OCI-LY1 (cell line): ENCODE results near the gene LSS.

Experiments used
- H2AFZ ChIP-seq: fragments of 200-600 bp; sonication (generic), shearing (Covaris generic); 2 replicates; pipeline ENCODE4 v1.6.0; 2014; ENCODE audit warnings: antibody characterized with exemption, mild to moderate bottlenecking, low read length
- H3F3A ChIP-seq: fragments of 200-600 bp; sonication (generic), shearing (Covaris generic); 2 replicates; pipeline ENCODE4 v1.6.0; 2014; ENCODE audit warnings: mild to moderate bottlenecking, antibody characterized with exemption, low read length, moderate library complexity; ENCODE audit not compliant: insufficient read depth
- H3K27ac ChIP-seq: fragments of 200-600 bp; sonication (generic); 2 replicates; pipeline ENCODE4 v1.5.1; 2014; ENCODE audit warnings: low read length, mixed run types, mild to moderate bottlenecking, low read depth; ENCODE audit not compliant: poor library complexity, severe bottlenecking
- H3K27me3 ChIP-seq: fragments of 200-600 bp; sonication (generic); 2 replicates; pipeline ENCODE4 v1.6.0; 2014; ENCODE audit warnings: antibody characterized with exemption, mild to moderate bottlenecking, low read length, moderate library complexity; ENCODE audit not compliant: insufficient read depth
- H3K36me3 ChIP-seq: fragments of 200-600 bp; sonication (generic); 2 replicates; pipeline ENCODE4 v1.6.1; 2014; ENCODE audit warnings: mild to moderate bottlenecking, antibody characterized with exemption, low read length, moderate library complexity, mixed read lengths; ENCODE audit not compliant: insufficient read depth
- H3K4me1 ChIP-seq: fragments of 200-600 bp; sonication (generic); 2 replicates; pipeline ENCODE4 v1.5.1; 2014; ENCODE audit warnings: mild to moderate bottlenecking, low read length, moderate library complexity; ENCODE audit not compliant: insufficient read depth, severe bottlenecking
- H3K4me2 ChIP-seq: fragments of 200-600 bp; sonication (generic), shearing (Covaris generic); 2 replicates; pipeline ENCODE4 v1.6.1; 2014; ENCODE audit warnings: low read length
- H3K4me3 ChIP-seq: fragments of 200-600 bp; sonication (generic); 2 replicates; pipeline ENCODE4 v1.5.1; 2014; ENCODE audit warnings: low read length, low read depth, mild to moderate bottlenecking, mixed read lengths; ENCODE audit not compliant: poor library complexity, severe bottlenecking
- H3K79me2 ChIP-seq: fragments of 200-600 bp; shearing (Covaris generic); 2 replicates; pipeline ENCODE4 v1.6.1; 2016; ENCODE audit warnings: mixed run types, low read length, mixed read lengths; ENCODE audit not compliant: insufficient read depth
- H3K9ac ChIP-seq: fragments of 200-600 bp; sonication (generic), shearing (Covaris generic); 2 replicates; pipeline ENCODE4 v1.6.1; 2014; ENCODE audit warnings: mild to moderate bottlenecking, low read length, mixed read lengths
- H3K9me2 ChIP-seq: fragments of 200-600 bp; sonication (generic), shearing (Covaris generic); 2 replicates; pipeline ENCODE4 v1.6.1; 2014; ENCODE audit warnings: low read depth, mild to moderate bottlenecking, low read length, mixed read lengths
- H3K9me3 ChIP-seq: fragments of 200-600 bp; shearing (Covaris generic); 2 replicates; pipeline ENCODE4 v1.6.1; 2014; ENCODE audit warnings: low read length, mixed read lengths
- H4K20me1 ChIP-seq: fragments of 200-600 bp; sonication (generic), shearing (Covaris generic); 2 replicates; pipeline ENCODE4 v1.6.0; 2016; ENCODE audit warnings: mild to moderate bottlenecking, low read length; ENCODE audit not compliant: insufficient read depth
- CTCF ChIP-seq: fragments of 200-600 bp; sonication (generic), shearing (Covaris generic); IDR thresholded peaks from 2 replicates; pipeline ENCODE4 v1.5.1; 2017; ENCODE audit warnings: mild to moderate bottlenecking, antibody characterized with exemption, low read length, moderate library complexity, mixed read lengths
- EZH2 ChIP-seq: fragments of 200-600 bp; sonication (generic), shearing (Covaris generic); IDR thresholded peaks from 2 replicates; pipeline ENCODE4 v1.8.0; 2017; ENCODE audit warnings: borderline replicate concordance, mixed run types, mild to moderate bottlenecking, antibody characterized with exemption, low read length, moderate library complexity, mixed read lengths

LSS gene

DNA sequence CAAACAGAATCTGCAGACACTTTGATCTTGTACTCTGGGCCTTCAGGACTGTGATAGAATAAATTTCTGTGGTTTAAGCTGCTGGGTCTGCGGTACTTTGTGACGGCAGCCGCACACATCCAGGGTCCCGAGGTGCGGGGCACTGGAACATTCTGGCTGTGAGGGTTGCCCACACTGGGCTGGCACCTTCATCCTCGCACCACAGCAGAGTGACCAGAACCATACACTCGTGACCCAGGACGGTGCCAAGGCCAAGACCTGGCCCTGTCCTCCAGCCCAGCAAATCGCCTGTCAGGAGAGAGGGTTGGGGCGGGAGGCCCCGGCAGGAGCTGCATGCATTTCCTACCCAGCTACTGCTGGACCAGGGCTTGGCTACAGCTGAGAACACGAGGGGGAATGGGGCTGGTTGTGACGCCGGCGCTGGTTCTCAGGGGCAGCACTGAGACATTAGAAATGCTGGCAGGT lies 70.6 kb downstream of the LSS start:
- Histone ChIP-seq H3K79me2 (no peaks in the 10 kb centered on the region), H3K9me2 (no peaks in the 10 kb centered on the region), H4K20me1 (no peaks in the 10 kb centered on the region), H3K9ac (no peak overlapping the region), H3K27ac (no peak overlapping the region), H3F3A (no peaks in the 10 kb centered on the region), H3K4me1 (no peaks in the 10 kb centered on the region), H3K9me3 (no peaks in the 10 kb centered on the region), H3K36me3 (no peaks in the 10 kb centered on the region), H3K4me3 (no peak overlapping the region), H3K4me2 (no peak overlapping the region), H2AFZ (no peak overlapping the region), H3K27me3 (no peaks in the 10 kb centered on the region)
- TF ChIP-seq EZH2 = no peak
- TF ChIP-seq CTCF = no peak

GRCh38 chr21:46157396-46157986 lies 71.1 kb downstream of the LSS start:
- H3K4me2 ChIP-seq = no peak overlapping the region
- H3F3A ChIP-seq = no peaks in the 10 kb centered on the region
- no peak overlapping the region for H3K27ac ChIP-seq
- no peaks in the 10 kb centered on the region for H3K79me2 ChIP-seq
- no peak for TF ChIP-seq CTCF
- no peak for TF ChIP-seq EZH2
- H3K4me3 ChIP-seq = no peak overlapping the region
- H3K36me3 ChIP-seq = no peaks in the 10 kb centered on the region
- H3K9me3 ChIP-seq = no peaks in the 10 kb centered on the region
- no peaks in the 10 kb centered on the region for H4K20me1 ChIP-seq
- H3K4me1 ChIP-seq = no peaks in the 10 kb centered on the region
- no peak overlapping the region for H3K9ac ChIP-seq
- H3K9me2 ChIP-seq = no peaks in the 10 kb centered on the region
- no peak overlapping the region for H2AFZ ChIP-seq
- H3K27me3 ChIP-seq = no peaks in the 10 kb centered on the region

DNA sequence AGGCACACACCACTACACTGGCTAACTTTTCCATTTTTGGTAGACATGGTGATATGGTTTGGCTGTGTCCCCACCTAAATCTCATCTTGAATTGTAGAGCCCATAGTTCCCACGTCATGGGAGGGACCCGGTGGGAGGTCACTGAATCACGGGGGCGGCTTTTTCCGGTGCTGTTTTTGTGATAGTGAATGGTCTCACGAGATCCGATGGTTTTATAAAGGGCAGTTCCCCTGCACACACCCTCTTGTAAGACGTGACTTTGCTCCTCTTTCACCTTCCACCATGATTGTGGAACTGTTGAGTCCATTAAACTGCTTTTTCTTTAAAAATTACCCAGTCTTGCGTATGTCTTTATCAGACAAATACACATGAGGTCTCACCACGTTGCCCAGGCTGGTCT lies 71.9 kb downstream of the LSS start:
- Histone ChIP-seq H4K20me1 (no peaks in the 10 kb centered on the region), H3K79me2 (no peaks in the 10 kb centered on the region), H3K9ac (no peak overlapping the region), H2AFZ (no peak overlapping the region), H3F3A (no peaks in the 10 kb centered on the region), H3K36me3 (no peaks in the 10 kb centered on the region), H3K27ac (no peak overlapping the region), H3K27me3 (no peaks in the 10 kb centered on the region), H3K4me1 (no peaks in the 10 kb centered on the region), H3K4me3 (no peak overlapping the region), H3K9me3 (no peaks in the 10 kb centered on the region), H3K4me2 (no peak overlapping the region), H3K9me2 (no peaks in the 10 kb centered on the region)
- no peak for TF ChIP-seq EZH2
- no peak for TF ChIP-seq CTCF
